Spleen (tissue), 11 donors: ENCODE measurements around the gene ZCCHC3. TPM values are rescaled to one million over a fixed set of nuclear protein-coding genes. Genes with fewer than 3 reads are reported as not detected.

ENCODE experiments used
- DNase-seq: peaks from one replicate; pipeline ENCODE4 v3.0.0-alpha.2; 2020
- H3K27ac ChIP-seq, 8 donors: fragments of 200-600 bp; sonication (generic) in 7 of 8; 1 replicate in 4 of 8; 2 replicates in 4 of 8; pipeline versions ENCODE4 v1.5.0 to v1.8.0; 2016 to 2021; ENCODE audit warnings: inconsistent platforms in 4 of 8, mild to moderate bottlenecking in 4 of 8, moderate library complexity in 1 of 8
- H3K27me3 ChIP-seq, 7 donors: fragments of 200-600 bp; sonication (generic) in 6 of 7; replicated peaks in 1 of 7; 1 replicate in 4 of 7; 2 replicates in 3 of 7; pipeline versions ENCODE4 v1.5.0 to v1.8.0; 2016 to 2021; ENCODE audit warnings: inconsistent platforms in 3 of 7, mild to moderate bottlenecking in 1 of 7
- H3K36me3 ChIP-seq, 6 donors: fragments of 200-600 bp; sonication (generic) in 5 of 6; 1 replicate in 4 of 6; 2 replicates in 2 of 6; pipeline versions ENCODE4 v1.5.0 to v1.8.0; 2016 to 2021; ENCODE audit warnings: inconsistent platforms in 2 of 6
- H3K4me1 ChIP-seq, 6 donors: fragments of 200-600 bp; sonication (generic) in 5 of 6; 1 replicate in 3 of 6; 2 replicates in 3 of 6; pipeline versions ENCODE4 v1.5.0 to v1.8.0; 2016 to 2021; ENCODE audit warnings: inconsistent platforms in 3 of 6
- H3K4me3 ChIP-seq, 8 donors: fragments of 200-600 bp; sonication (generic) in 7 of 8; 1 replicate in 4 of 8; 2 replicates in 4 of 8; pipeline versions ENCODE4 v1.5.0 to v1.8.0; 2016 to 2021; ENCODE audit warnings: inconsistent platforms in 4 of 8, mild to moderate bottlenecking in 4 of 8, moderate library complexity in 2 of 8
- H3K9me3 ChIP-seq, 8 donors: fragments of 200-600 bp; sonication (generic) in 7 of 8; 1 replicate in 4 of 8; 2 replicates in 4 of 8; pipeline versions ENCODE4 v1.5.0 to v1.8.0; 2016 to 2021; ENCODE audit warnings: inconsistent platforms in 4 of 8
- POLR2A ChIP-seq, 3 donors: fragments of 450-650 bp; IDR thresholded peaks; one replicate each; pipeline ENCODE4 v1.5.1; 2017; ENCODE audit warnings: antibody characterized with exemption in 3 of 3, mild to moderate bottlenecking in 1 of 3
- POLR2AphosphoS5 ChIP-seq, 3 donors: sonication (generic); formaldehyde crosslinking; IDR thresholded peaks; one replicate each; pipeline ENCODE4 v1.5.1; 2017; ENCODE audit warnings: antibody characterized with exemption in 3 of 3
- WGBS, 5 donors: extraction: QIAGEN DNeasy Blood & Tissue Kit in 3 of 5; methylation state at CpG; one replicate each; pipeline versions ENCODE4 v1.1.5 to v1.1.7; 2013 to 2018; 5-methylcytosine and 5-hydroxymethylcytosine counted together
- intact Hi-C: fragments of 100-400 bp; cut with DNase I; formaldehyde crosslinking; loops from one replicate; pipeline ENCODE4 v1.15.0; 2023; ENCODE audit warnings: low total_unique reads
- polyA plus RNA-seq, 3 donors: library from polyadenylated mRNA; stranded (reverse); fragments of 200-250 nt; gene quantifications; one replicate each; pipeline ENCODE4 v1.2.1, GENCODE V29; 2013
- total RNA-seq, 7 donors: library from RNA; depleted of rRNA in 3 of 7; stranded (reverse); fragments of >200 nt in 3 of 7; fragmentation: NEBNext Ultra II Directional in 4 of 7; extraction: Animal tissue kit (Norgen Biotek cat#: 25700) in 4 of 7; gene quantifications; one replicate each; pipeline versions ENCODE4 v1.1.0 to v1.2.1, GENCODE V29; 2016 to 2021
- TF ChIP-seq, protein P1 (sequence below), 11 experiments: fragments of 200-600 bp in 7 of 11; fragments of 450-650 bp in 4 of 11; sonication (generic) in 4 of 11; IDR thresholded peaks in 8 of 11; conservative IDR thresholded peaks in 3 of 11; 1 replicate in 7 of 11; 2 replicates in 4 of 11; pipeline versions ENCODE4 v1.4.0 to v1.8.0; 2016 to 2021; ENCODE audit warnings: antibody characterized with exemption in 11 of 11, inconsistent platforms in 4 of 11, mild to moderate bottlenecking in 1 of 11
- donor health status: healthy with polysubstance abuse.
- donor health status: DM: no; HTN: no; CAD: no; lungs with moderate emphysema.
- donor health status: DM: no; HTN: no; CAD: no.
- donor health status: Bipolar disorder and iron deficiency.
- donor health status: healthy.
- donor health status: DM: no; HTN: no; CAD: no.
- donor health status: DM: yes; HTN: yes; CAD: no.

ZCCHC3 gene
- total and polyA plus RNA-seq, 10 donors, result 17.4 to 26.6 (median 23.0) TPM

DNA sequence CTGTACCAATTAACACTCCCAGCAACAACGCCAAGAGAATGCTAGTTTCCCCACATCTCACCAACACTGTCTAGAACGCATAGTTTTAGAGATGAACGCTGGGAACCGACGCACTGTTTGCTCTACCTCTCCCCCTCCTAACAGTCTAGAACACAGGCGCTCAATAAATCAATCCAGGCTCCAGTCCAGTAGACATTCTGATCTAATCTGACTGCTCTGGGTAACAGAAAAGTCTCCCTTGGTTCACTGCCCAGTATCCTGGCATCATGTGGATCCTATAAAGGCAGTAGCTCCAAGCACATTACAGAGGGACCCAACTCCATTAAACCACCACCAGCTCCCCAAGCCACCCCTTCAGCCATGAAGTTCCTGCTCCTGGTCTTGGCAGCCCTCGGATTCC, 40.0 kb upstream of the ZCCHC3 start, which contains the start of gene DEFB132:
Gene DEFB132 (plus strand): TSS at position 306 of the 400 bp plus-strand sequence. CDS start 55 bp downstream, at position 361.
- no peak for DNase-seq
- TF ChIP-seq POLR2A (IDR thresholded peaks at IDR 0.05) (no peak), POLR2AphosphoS5 (IDR thresholded peaks at IDR 0.05) (no peak)
- TF ChIP-seq, protein P1, sequence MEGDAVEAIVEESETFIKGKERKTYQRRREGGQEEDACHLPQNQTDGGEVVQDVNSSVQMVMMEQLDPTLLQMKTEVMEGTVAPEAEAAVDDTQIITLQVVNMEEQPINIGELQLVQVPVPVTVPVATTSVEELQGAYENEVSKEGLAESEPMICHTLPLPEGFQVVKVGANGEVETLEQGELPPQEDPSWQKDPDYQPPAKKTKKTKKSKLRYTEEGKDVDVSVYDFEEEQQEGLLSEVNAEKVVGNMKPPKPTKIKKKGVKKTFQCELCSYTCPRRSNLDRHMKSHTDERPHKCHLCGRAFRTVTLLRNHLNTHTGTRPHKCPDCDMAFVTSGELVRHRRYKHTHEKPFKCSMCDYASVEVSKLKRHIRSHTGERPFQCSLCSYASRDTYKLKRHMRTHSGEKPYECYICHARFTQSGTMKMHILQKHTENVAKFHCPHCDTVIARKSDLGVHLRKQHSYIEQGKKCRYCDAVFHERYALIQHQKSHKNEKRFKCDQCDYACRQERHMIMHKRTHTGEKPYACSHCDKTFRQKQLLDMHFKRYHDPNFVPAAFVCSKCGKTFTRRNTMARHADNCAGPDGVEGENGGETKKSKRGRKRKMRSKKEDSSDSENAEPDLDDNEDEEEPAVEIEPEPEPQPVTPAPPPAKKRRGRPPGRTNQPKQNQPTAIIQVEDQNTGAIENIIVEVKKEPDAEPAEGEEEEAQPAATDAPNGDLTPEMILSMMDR (IDR thresholded peaks at IDR 0.05 in 8 of 11, conservative IDR thresholded peaks at IDR 0.05 in 3 of 11), result no peak
- 83 to 93% (median 87%) methylated on average over 7 of the region's 7 CpGs for WGBS, 5 donors
- H3K9me3 ChIP-seq, result no peaks in the 10 kb centered on the region
- H3K4me3 ChIP-seq, result no peak within 1 kb of the TSS
- peaks cover 0 to 3% (median 0%) of the 10 kb centered on the region in 7 donors for H3K27me3 ChIP-seq
- no peak within 1 kb of the TSS for H3K27ac ChIP-seq
- intact Hi-C loops, result no loop called here
- no peaks in the 10 kb centered on the region for H3K4me1 ChIP-seq
- H3K36me3 ChIP-seq, result no peaks in the 10 kb centered on the region

DNA sequence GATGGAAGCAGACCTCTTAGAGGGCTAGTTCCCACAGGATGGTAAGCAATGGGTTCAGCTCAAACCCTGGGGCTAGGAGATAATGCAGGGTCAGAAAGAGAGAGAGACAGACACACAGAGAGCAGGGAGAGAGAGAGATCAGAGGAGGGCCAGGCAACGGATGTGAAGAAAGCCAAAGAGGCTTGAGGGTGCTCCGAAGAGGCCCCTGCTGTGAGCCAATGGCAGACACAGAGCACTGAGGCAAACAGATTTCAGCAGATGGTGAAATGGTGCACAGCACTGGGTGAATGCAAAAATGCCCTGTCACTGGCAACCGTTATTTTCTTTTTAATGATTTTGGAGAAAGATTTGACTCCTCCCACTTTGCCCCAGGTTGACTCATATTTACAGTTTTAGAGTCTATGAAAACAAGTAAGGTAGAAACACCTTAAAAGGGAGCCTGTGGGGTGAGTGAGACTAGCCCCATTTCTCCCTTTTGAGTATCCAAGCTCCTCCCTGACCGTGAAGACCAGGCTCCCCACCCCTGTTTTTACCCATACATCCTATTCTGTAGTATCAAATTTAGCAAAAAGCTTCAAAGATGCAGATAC, 39.0 kb upstream of the ZCCHC3 start:
- DNase-seq, result no peak
- no peaks in the 10 kb centered on the region for H3K36me3 ChIP-seq
- no peaks in the 10 kb centered on the region for H3K9me3 ChIP-seq
- 38 to 76% (median 61%) methylated on average over 4 of the region's 4 CpGs for WGBS, 5 donors
- intact Hi-C loops, result no loop called here
- TF ChIP-seq, protein P1 (IDR thresholded peaks at IDR 0.05 in 8 of 11, conservative IDR thresholded peaks at IDR 0.05 in 3 of 11), result no peak
- TF ChIP-seq POLR2A (IDR thresholded peaks at IDR 0.05), result no peak
- TF ChIP-seq POLR2AphosphoS5 (IDR thresholded peaks at IDR 0.05), result no peak
- no peaks in the 10 kb centered on the region for H3K4me1 ChIP-seq
- no peak overlapping the region for H3K27ac ChIP-seq
- H3K27me3 ChIP-seq, result peaks cover 0 to 3% (median 0%) of the 10 kb centered on the region in 7 donors
- H3K4me3 ChIP-seq, result no peak overlapping the region

DNA sequence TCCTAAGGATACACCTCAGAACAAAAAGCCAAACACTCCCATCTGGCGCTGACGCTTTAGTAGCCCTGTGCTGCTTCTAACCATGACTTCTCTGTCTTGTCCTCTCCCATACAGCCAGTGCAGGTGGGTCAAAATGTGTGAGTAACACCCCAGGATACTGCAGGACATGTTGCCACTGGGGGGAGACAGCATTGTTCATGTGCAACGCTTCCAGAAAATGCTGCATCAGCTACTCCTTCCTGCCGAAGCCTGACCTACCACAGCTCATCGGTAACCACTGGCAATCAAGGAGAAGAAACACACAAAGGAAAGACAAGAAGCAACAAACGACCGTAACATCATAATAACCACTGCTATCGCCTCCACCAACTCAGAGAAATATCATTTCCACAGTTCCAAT, 38.4 kb upstream of the ZCCHC3 start:
- TF ChIP-seq, protein P1 (IDR thresholded peaks at IDR 0.05 in 8 of 11, conservative IDR thresholded peaks at IDR 0.05 in 3 of 11), result peak in 3 of 11 experiments; percentile 11 to 36 (median 22)
- TF ChIP-seq POLR2A (IDR thresholded peaks at IDR 0.05), result no peak
- TF ChIP-seq POLR2AphosphoS5 (IDR thresholded peaks at IDR 0.05), result no peak
- H3K36me3 ChIP-seq, result no peaks in the 10 kb centered on the region
- no peaks in the 10 kb centered on the region for H3K4me1 ChIP-seq
- H3K9me3 ChIP-seq, result no peaks in the 10 kb centered on the region
- H3K27me3 ChIP-seq, result peaks cover 0 to 3% (median 0%) of the 10 kb centered on the region in 7 donors
- no peak for DNase-seq
- intact Hi-C loops, result no loop called here
- no peak overlapping the region for H3K4me3 ChIP-seq
- no peak overlapping the region for H3K27ac ChIP-seq
- WGBS, 5 donors, result 39 to 47% (median 42%) methylated on average over 8 of the region's 8 CpGs

DNA sequence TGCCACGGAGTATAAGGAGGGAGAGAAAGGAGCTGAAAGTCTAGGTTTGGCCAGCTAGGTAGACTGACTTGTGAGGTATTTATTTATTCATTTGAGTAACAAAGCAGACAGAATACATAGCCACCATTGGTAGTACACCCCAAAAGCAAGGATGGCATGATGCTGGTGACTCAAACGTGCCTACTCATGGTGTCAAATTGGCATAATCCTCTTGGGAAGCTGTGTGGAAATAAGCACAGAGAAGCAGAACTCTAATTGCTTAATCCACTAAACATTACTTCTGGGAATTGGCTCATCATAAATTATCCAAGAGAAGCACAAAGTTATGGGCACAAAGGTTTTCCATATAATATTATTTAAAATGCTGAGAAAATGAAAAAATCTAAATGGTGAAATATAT, 37.4 kb upstream of the ZCCHC3 start:
- Histone ChIP-seq H3K27ac (no peak overlapping the region), H3K9me3 (no peaks in the 10 kb centered on the region), H3K4me3 (no peak overlapping the region), H3K4me1 (no peaks in the 10 kb centered on the region), H3K36me3 (no peaks in the 10 kb centered on the region), H3K27me3 (peaks cover 0 to 3% (median 0%) of the 10 kb centered on the region in 7 donors)
- WGBS, 5 donors, result 54 to 90% (median 69%) methylated on average over 2 of the region's 2 CpGs
- TF ChIP-seq POLR2A (IDR thresholded peaks at IDR 0.05), result no peak
- TF ChIP-seq, protein P1 (IDR thresholded peaks at IDR 0.05 in 8 of 11, conservative IDR thresholded peaks at IDR 0.05 in 3 of 11), result no peak
- no peak for TF ChIP-seq POLR2AphosphoS5 (IDR thresholded peaks at IDR 0.05)
- DNase-seq, result no peak
- intact Hi-C loops, result no loop called here
